Small intestine (tissue), 7 donors: Measurements from ENCODE around the gene ZFYVE1. TPM values are rescaled to one million over a fixed set of nuclear protein-coding genes. Genes with fewer than 3 reads are reported as not detected.

Source experiments
- DNase-seq, 2 donors: peaks; one replicate each; pipeline versions ENCODE4 v3.0.0 to v3.0.0-alpha.2; 2013
- FAIRE-seq: peaks from 2 replicates; lab custom pipeline; 2012; peaks lifted over from hg19 to GRCh38; lab: Jason Lieb, UNC
- H3K27ac ChIP-seq, 3 donors: one replicate each; pipeline ENCODE4 v1.5.1; 2013; ENCODE audit warnings: low read length in 2 of 3, mild to moderate bottlenecking in 2 of 3, control low read depth in 1 of 3, inconsistent platforms in 1 of 3, low read depth in 1 of 3, moderate library complexity in 1 of 3
- H3K27me3 ChIP-seq, 3 donors: one replicate each; pipeline ENCODE4 v1.6.1; 2013; ENCODE audit warnings: low read length in 3 of 3, inconsistent platforms in 1 of 3; ENCODE audit not compliant: control insufficient read depth in 3 of 3, insufficient read depth in 3 of 3
- H3K36me3 ChIP-seq, 3 donors: one replicate each; pipeline ENCODE4 v1.6.1; 2013; ENCODE audit warnings: low read length in 3 of 3, inconsistent platforms in 1 of 3, low read depth in 1 of 3, mild to moderate bottlenecking in 1 of 3, moderate library complexity in 1 of 3; ENCODE audit not compliant: control insufficient read depth in 3 of 3, insufficient read depth in 2 of 3
- H3K4me1 ChIP-seq, 3 donors: one replicate each; pipeline ENCODE4 v1.6.1; 2013; ENCODE audit warnings: low read length in 2 of 3, inconsistent platforms in 1 of 3, low read depth in 1 of 3, mild to moderate bottlenecking in 1 of 3, moderate library complexity in 1 of 3; ENCODE audit not compliant: control insufficient read depth in 3 of 3, insufficient read depth in 2 of 3
- H3K4me3 ChIP-seq, 3 donors: one replicate each; pipeline ENCODE4 v1.5.1; 2013; ENCODE audit warnings: low read length in 3 of 3, control low read depth in 1 of 3, inconsistent platforms in 1 of 3, low read depth in 1 of 3, mild to moderate bottlenecking in 1 of 3, moderate library complexity in 1 of 3
- H3K9me3 ChIP-seq, 2 donors: one replicate each; pipeline ENCODE4 v1.6.1; 2013; ENCODE audit warnings: low read depth in 1 of 2, low read length in 1 of 2; ENCODE audit not compliant: control insufficient read depth in 2 of 2, insufficient read depth in 1 of 2
- WGBS, 3 donors: extraction: QIAGEN DNeasy Blood & Tissue Kit; methylation state at CpG; one replicate each; pipeline ENCODE4 v1.1.7; 2013; 5-methylcytosine and 5-hydroxymethylcytosine counted together
- polyA plus RNA-seq, 4 donors: library from polyadenylated mRNA; stranded (reverse) in 3 of 4; unstranded in 1 of 4; fragments of 200-250 nt in 3 of 4; fragments of 120-200 nt in 1 of 4; gene quantifications; one replicate each; pipeline versions ENCODE4 v1.2.1 to v1.2.3, GENCODE V29; 2013
- donor health status: healthy with polysubstance abuse.
- donor health status: control.
- donor health status: control.
- donor health status: Bipolar disorder and iron deficiency.
- donor health status: healthy.

The ZFYVE1 gene
- polyA plus RNA-seq, 4 donors = 6.4 to 15.4 (median 10.3) TPM

DNA sequence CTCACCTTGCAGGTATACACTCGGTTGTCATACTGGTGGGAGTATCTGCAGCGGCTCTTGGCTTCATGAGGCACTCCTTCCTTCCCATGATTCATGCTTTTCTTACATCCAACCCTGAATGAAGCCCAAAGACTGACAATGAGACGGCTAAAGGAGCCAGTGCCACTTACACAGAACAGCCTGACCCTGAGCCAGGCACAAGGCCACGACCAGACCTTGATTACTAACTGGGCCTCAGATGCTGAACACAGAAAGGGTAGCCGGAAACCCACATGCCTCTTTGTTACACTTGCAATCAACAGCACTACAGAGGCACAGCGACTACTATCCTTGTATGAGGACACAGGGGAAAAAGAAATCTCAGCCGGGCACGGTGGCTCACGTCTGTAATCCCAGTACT, 48.0 kb downstream of the ZFYVE1 start:
- FAIRE-seq = no peak
- Histone ChIP-seq H3K27me3 (no peaks in the 10 kb centered on the region), H3K9me3 (no peaks in the 10 kb centered on the region), H3K36me3 (peaks cover 5 to 53% (median 26%) of the 10 kb centered on the region in 3 donors), H3K4me3 (no peak overlapping the region), H3K4me1 (no peaks in the 10 kb centered on the region), H3K27ac (no peak overlapping the region)
- no peak for DNase-seq
- 93 to 96% (median 95%) methylated on average over 9 of the region's 9 CpGs for WGBS, 3 donors

GRCh38 chr14:72975770-72976169, 51.1 kb downstream of the ZFYVE1 start:
- Histone ChIP-seq H3K4me3 (no peak overlapping the region), H3K36me3 (peaks cover 6 to 68% (median 26%) of the 10 kb centered on the region in 3 donors), H3K9me3 (no peaks in the 10 kb centered on the region), H3K27ac (no peak overlapping the region), H3K27me3 (no peaks in the 10 kb centered on the region), H3K4me1 (no peaks in the 10 kb centered on the region)
- DNase-seq (no peak), FAIRE-seq (no peak)
- WGBS, 3 donors = 93 to 97% (median 97%) methylated on average over 4 of the region's 4 CpGs

DNA sequence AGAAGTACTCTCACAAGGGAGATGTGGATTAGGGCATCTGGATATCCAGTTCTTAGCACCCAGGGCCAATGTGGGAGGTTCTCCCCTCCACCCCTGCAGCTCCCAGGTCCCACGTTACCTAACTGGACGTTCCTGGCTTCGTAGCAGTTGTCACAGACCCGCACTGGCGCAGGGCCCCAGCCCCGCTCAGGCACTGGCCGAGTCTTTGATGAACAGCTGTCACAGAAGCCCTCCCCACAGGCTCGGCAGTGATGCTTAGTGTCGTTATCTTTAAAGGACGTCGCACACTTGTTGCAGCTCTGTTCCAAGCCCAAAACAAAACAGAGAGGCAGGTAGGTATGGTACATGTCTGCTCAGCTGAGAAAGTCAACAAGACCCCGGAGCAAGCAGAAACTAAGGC, 52.2 kb downstream of the ZFYVE1 start:
- Histone ChIP-seq H3K36me3 (peaks cover 5 to 74% (median 26%) of the 10 kb centered on the region in 3 donors), H3K27ac (no peak overlapping the region), H3K4me1 (no peaks in the 10 kb centered on the region), H3K4me3 (no peak overlapping the region), H3K27me3 (no peaks in the 10 kb centered on the region), H3K9me3 (no peaks in the 10 kb centered on the region)
- WGBS, 3 donors = 94 to 95% (median 95%) methylated on average over 12 of the region's 12 CpGs
- no peak for FAIRE-seq
- no peak for DNase-seq

DNA sequence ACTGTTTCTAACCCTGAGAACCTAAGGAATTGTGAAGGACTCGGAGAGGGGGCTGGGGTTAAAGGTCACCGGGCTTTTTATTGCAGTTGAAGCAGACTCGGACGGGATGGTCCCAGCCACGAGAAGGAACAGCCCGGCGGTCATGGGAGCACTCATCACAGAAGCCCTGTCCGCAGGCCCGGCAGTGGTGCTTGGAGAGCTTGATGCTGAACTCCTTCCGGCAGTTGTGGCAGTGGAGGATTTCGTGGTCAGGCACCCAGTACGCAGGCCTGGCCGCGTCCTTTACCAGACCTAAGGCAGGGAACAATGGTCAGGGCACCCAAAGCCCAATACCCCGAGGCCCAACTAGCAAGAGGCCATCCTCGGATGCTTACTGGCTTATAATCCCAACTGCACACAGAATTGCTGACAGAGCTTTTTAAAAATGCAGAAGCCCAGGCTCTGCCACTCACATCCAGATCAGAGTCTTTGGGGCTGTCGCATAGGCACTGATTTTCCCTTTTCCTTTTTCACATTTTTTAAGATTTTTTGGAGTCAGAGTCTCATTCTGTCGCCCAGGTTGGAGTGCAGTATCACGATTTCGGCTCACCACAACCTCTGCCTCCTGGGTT, 56.0 kb downstream of the ZFYVE1 start:
- Histone ChIP-seq H3K27me3 (no peaks in the 10 kb centered on the region), H3K4me3 (no peak overlapping the region), H3K36me3 (peaks cover 7 to 69% (median 22%) of the 10 kb centered on the region in 3 donors), H3K27ac (no peak overlapping the region), H3K9me3 (no peaks in the 10 kb centered on the region), H3K4me1 (no peaks in the 10 kb centered on the region)
- FAIRE-seq = no peak
- DNase-seq = no peak
- WGBS, 3 donors = 89 to 96% (median 93%) methylated on average over 20 of the region's 20 CpGs

DNA sequence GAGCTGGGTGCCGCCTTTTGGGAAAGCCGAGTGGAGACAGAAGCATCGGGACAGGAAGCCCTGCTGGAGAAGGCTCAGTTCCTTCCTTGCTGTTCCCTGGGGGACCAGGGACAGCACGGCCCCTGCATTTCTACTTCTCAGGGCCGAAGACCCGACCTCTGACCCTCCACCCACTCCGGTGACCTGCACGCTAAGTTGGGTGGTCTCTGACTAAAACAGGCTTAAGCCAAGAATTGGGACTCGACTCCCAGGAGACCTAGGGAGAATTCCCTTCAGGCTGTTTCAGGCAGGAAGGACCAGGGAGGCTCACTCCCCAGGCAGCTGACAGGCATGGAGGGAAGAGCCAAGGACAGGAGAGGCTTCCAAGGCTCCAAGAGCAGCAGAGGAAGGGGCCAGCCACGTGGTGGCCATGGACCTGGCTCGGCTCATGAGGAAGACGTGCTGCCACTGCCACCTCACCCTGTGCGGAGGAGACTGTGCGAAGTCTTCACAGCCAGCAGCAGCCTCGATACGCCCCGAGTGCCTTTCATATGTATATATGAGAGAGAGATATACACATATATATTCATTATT, 56.8 kb downstream of the ZFYVE1 start:
- WGBS, 3 donors = 89 to 93% (median 90%) methylated on average over 17 of the region's 17 CpGs
- Histone ChIP-seq H3K4me3 (no peak overlapping the region), H3K4me1 (no peaks in the 10 kb centered on the region), H3K27ac (no peak overlapping the region), H3K27me3 (no peaks in the 10 kb centered on the region), H3K36me3 (peaks cover 7 to 64% (median 21%) of the 10 kb centered on the region in 3 donors), H3K9me3 (no peaks in the 10 kb centered on the region)
- FAIRE-seq (no peak), DNase-seq (no peak)

- FAIRE-seq (no peak), DNase-seq (no peak)
- Histone ChIP-seq H3K4me3 (no peak overlapping the region), H3K9me3 (no peaks in the 10 kb centered on the region), H3K36me3 (peaks cover 3 to 47% (median 6%) of the 10 kb centered on the region in 3 donors), H3K4me1 (no peaks in the 10 kb centered on the region), H3K27ac (no peak overlapping the region), H3K27me3 (no peaks in the 10 kb centered on the region)
- 94 to 97% (median 95%) methylated on average over 5 of the region's 5 CpGs for WGBS, 3 donors
These were observed 58.6 kb downstream of the ZFYVE1 start for GRCh38 chr14:72968316-72968715.

DNA sequence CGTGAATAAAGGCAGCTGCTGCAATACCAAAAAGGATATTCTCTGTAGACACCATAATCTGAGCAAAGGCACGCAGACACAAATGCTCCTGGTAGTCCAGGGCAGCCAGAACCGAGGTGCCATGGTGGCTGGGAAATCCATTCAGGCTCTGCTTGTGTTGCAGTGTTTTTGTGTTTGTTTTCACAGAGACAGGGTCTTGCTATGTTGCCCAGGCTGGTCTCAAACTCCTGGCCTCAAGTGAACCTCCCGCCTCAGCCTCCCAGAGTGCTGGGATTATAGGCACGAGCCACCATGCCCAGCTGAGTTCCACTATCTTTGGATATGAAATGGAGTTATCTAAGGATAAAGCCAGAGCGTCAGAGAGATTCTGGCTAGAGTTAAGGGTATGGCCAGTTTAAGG, 60.9 kb downstream of the ZFYVE1 start:
- Histone ChIP-seq H3K4me3 (no peak overlapping the region), H3K27ac (no peak overlapping the region), H3K4me1 (no peaks in the 10 kb centered on the region), H3K36me3 (peaks cover 3 to 40% (median 6%) of the 10 kb centered on the region in 3 donors), H3K27me3 (no peaks in the 10 kb centered on the region), H3K9me3 (no peaks in the 10 kb centered on the region)
- FAIRE-seq (no peak), DNase-seq (no peak)
- WGBS, 3 donors = 95 to 96% (median 96%) methylated on average over 6 of the region's 6 CpGs

GRCh38 chr14:72965249-72965648, 61.7 kb downstream of the ZFYVE1 start:
- no peaks in the 10 kb centered on the region for H3K27me3 ChIP-seq
- no peak for FAIRE-seq

More at GRCh38 chr14:72965249-72965648, 61.7 kb downstream of the ZFYVE1 start:
- Histone ChIP-seq H3K36me3 (peaks cover 3 to 40% (median 5%) of the 10 kb centered on the region in 3 donors), H3K4me1 (no peaks in the 10 kb centered on the region), H3K4me3 (no peak overlapping the region), H3K27ac (no peak overlapping the region), H3K9me3 (no peaks in the 10 kb centered on the region)
- WGBS, 3 donors = 77 to 83% (median 79%) methylated on average over 6 of the region's 6 CpGs
- no peak for DNase-seq
